Cardiac muscle cell (in vitro differentiated cells and primary cell): Measurements from ENCODE around the gene CASTOR2. TPM values are rescaled to one million over a fixed set of nuclear protein-coding genes. Genes with fewer than 3 reads are reported as not detected.

ENCODE experiments used
- DNase-seq, 2 donors: peaks; one replicate each; pipeline versions ENCODE4 v3.0.0 to v3.0.0-alpha.2; 2010 to 2017; ENCODE audit warnings: low read depth in 1 of 2, low spot score in 1 of 2
- H3K27ac ChIP-seq: fragments of 200-600 bp; sonication (generic); 2 replicates; pipeline ENCODE4 v1.5.1; 2016
- H3K27me3 ChIP-seq: fragments of 200-600 bp; sonication (generic); 2 replicates; pipeline ENCODE4 v1.6.0; 2016; ENCODE audit warnings: control low read depth
- H3K36me3 ChIP-seq: fragments of 200-600 bp; sonication (generic); 2 replicates; pipeline ENCODE4 v1.5.1; 2016; ENCODE audit warnings: control low read depth
- H3K4me1 ChIP-seq: fragments of 200-600 bp; sonication (generic); 2 replicates; pipeline ENCODE4 v1.8.1; 2017; ENCODE audit warnings: low read depth, mild to moderate bottlenecking, mixed run types
- H3K4me3 ChIP-seq: fragments of 200-600 bp; sonication (generic); 2 replicates; pipeline ENCODE4 v1.5.1; 2016; ENCODE audit warnings: mild to moderate bottlenecking
- H3K9me3 ChIP-seq: fragments of 200-600 bp; sonication (generic); 2 replicates; pipeline ENCODE4 v1.5.1; 2017; ENCODE audit warnings: low read depth, mild to moderate bottlenecking, control low read depth
- polyA plus RNA-seq: library from polyadenylated mRNA; unstranded; fragments of >200 nt; fragmentation: Nextera tagmentation; extraction: Ambion mirVana; gene quantifications from 2 replicates; pipeline ENCODE4 v1.2.1, GENCODE V29; 2016
- total RNA-seq: library from RNA; depleted of rRNA; stranded (reverse); fragments of >200 nt; gene quantifications from 2 replicates; pipeline ENCODE4 v1.2.3, GENCODE V29; 2016
- TF ChIP-seq, protein P1 (sequence below): IDR thresholded peaks from 2 replicates; pipeline ENCODE4 v1.5.1; 2012; ENCODE audit warnings: low read depth, mild to moderate bottlenecking, low read length

CASTOR2 gene
- total and polyA plus RNA-seq, 2 experiments from 2014 or later: 16.3 to 31.8 TPM

DNA sequence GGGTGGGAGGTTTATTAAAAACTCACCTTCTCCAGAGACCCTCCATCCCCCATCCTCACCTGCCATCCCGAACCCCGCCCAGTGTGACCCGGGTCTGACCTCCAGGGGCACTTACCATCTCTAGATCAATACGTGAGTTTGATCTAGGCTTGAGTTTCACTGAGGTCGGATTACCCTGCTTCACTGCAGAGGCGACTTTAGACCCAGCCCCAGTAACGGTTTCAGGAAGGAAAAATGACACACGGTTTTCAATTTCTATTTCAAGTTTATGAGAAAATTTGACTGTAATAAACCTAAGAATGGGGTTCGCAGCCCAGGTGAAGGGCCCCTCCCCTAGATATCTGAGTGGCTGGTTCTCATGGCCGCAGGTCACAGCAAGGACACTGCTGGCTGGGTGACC lies 76.0 kb downstream of the CASTOR2 start:
- H3K4me3 ChIP-seq: no peak overlapping the region
- TF ChIP-seq, protein P1, sequence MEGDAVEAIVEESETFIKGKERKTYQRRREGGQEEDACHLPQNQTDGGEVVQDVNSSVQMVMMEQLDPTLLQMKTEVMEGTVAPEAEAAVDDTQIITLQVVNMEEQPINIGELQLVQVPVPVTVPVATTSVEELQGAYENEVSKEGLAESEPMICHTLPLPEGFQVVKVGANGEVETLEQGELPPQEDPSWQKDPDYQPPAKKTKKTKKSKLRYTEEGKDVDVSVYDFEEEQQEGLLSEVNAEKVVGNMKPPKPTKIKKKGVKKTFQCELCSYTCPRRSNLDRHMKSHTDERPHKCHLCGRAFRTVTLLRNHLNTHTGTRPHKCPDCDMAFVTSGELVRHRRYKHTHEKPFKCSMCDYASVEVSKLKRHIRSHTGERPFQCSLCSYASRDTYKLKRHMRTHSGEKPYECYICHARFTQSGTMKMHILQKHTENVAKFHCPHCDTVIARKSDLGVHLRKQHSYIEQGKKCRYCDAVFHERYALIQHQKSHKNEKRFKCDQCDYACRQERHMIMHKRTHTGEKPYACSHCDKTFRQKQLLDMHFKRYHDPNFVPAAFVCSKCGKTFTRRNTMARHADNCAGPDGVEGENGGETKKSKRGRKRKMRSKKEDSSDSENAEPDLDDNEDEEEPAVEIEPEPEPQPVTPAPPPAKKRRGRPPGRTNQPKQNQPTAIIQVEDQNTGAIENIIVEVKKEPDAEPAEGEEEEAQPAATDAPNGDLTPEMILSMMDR: no peak
- DNase-seq: no peak
- no peaks in the 10 kb centered on the region for H3K36me3 ChIP-seq
- no peak overlapping the region for H3K27ac ChIP-seq
- H3K9me3 ChIP-seq: no peaks in the 10 kb centered on the region
- no peaks in the 10 kb centered on the region for H3K27me3 ChIP-seq
- H3K4me1 ChIP-seq: no peaks in the 10 kb centered on the region

DNA sequence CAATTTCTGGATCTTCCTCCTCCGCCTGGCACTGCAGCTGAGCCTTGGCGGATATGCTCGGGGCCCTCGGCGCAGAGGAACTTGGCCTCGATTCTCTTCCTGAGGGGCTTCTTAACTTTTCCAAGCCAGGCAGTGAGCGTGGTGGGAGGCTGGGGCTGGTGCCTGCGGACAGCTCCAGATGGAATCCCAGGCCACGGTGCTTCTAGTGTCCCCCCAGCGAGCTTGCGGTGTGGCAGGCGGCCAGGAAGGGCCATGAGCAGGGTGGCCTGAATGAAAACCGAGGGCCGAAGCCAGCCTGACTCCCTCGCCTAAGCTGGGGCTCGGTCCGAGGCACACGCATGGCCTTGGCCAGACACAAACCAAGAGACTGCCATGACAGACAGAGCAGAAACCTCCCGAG lies 77.8 kb downstream of the CASTOR2 start:
- H3K36me3 ChIP-seq: no peaks in the 10 kb centered on the region
- no peaks in the 10 kb centered on the region for H3K27me3 ChIP-seq
- no peak overlapping the region for H3K27ac ChIP-seq
- DNase-seq: no peak
- H3K4me3 ChIP-seq: no peak overlapping the region
- no peaks in the 10 kb centered on the region for H3K9me3 ChIP-seq
- TF ChIP-seq, protein P1: no peak
- no peaks in the 10 kb centered on the region for H3K4me1 ChIP-seq

DNA sequence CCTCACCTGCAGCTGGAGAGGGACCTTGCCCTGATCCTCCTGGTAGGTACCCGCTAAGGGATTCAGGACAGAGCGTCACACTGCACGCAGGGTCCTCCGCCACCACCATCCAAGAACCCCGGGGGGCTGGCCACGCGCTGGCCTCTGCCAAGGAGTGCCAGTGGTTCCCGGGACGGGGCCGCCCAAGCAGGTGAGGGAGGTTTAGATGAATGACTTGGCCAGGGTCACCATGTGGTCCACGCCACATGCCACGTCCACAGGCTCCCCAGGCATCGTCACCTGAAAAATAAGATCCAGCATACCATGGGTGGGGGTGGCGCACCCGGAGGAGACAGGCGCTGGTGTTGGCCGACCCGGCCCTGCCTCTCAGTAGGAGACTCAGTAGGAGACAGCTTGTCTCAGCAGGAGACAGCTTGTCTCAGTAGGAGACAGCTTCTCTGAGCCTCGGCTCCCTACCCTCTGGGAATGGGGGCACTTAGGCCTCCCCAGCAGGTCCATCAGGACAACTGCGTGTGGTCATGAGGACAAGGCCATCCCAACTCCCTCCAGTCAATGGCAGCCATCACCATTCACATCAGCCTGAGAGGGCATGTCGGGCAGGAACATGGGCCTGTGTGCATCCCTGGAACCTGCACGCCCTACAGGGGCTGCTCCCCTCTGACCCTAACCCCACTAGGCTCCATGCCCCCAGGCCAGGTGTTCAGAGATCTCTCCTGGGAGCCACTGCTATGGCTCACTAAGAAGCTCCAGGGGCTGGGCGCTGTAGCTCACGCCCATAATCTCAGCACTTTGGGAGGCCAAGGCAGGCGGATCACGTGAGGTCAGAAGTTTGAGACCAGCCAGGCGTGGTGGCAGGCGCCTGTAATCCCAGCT lies 78.6 kb downstream of the CASTOR2 start:
- no peaks in the 10 kb centered on the region for H3K9me3 ChIP-seq
- no peak for DNase-seq
- H3K27me3 ChIP-seq: no peaks in the 10 kb centered on the region
- H3K4me1 ChIP-seq: no peaks in the 10 kb centered on the region
- H3K27ac ChIP-seq: no peak overlapping the region
- H3K36me3 ChIP-seq: no peaks in the 10 kb centered on the region
- TF ChIP-seq, protein P1: no peak
- H3K4me3 ChIP-seq: no peak overlapping the region

DNA sequence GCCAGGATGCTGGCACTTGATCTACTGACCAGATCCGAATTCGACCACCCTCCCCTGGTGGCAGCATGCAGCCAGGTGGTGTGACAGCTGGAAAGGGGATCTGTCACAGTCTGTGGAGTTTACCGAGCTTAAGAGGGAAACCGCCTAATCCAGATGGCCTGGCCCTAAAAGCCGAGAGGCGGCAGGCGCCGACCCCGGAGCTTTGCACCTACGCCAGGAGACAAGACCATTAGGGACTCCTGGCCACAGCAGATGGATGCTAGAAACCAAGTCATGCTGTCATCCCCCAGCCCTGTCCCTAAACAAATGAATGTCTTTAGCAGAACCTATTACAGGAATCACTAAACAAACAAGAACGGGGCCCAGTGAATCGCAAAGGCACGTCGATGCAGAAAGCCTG lies 81.4 kb downstream of the CASTOR2 start:
- H3K27ac ChIP-seq: no peak overlapping the region
- DNase-seq: no peak
- H3K4me3 ChIP-seq: no peak overlapping the region
- no peaks in the 10 kb centered on the region for H3K27me3 ChIP-seq
- no peaks in the 10 kb centered on the region for H3K9me3 ChIP-seq
- TF ChIP-seq, protein P1: no peak
- peaks cover 8% of the 10 kb centered on the region for H3K36me3 ChIP-seq
- no peaks in the 10 kb centered on the region for H3K4me1 ChIP-seq

DNA sequence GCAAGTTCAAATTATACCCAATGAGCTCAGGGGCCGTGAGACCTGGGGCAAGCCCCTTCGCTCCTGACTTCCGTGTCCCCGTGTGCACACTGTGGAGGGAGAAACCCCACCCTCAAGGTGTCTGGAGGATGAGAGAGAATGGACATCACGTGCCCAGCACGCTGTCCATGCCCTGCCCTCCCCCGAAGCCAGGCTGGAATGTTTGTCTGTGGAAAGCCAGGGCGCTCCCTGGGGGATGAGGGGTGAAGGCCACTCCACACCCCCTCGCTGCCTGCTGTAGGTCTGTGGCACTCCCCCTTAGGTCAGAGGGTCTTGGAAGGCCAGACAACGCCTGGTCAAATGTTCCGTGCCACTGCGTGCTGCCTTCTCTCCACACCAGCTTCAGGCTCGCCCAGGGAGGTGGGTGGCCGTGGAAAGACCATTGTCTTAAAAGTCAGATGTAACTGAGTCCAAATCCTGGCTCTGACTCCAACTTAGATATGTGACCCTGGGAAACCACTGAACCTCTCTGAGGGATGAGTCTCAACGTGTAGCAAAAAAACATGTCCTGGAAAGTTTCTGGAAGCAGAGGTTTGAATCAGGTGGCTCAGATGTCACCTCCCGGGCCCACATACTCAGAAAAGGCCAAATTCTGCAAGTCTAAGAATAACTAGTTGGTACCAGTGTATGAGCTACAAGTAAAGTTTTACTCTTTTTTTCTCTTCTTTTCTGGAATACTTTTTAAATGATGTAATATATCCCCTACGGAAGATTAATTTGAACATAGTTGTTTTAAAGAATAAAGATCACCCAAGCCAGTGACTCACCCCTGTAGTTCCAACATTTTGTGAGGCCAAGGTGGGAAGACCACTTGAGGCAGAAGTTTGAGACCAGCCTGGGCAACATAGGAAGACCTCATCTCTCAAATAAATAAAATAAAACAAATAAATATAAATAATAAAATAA lies 84.2 kb downstream of the CASTOR2 start:
- H3K9me3 ChIP-seq: no peaks in the 10 kb centered on the region
- peaks cover 16% of the 10 kb centered on the region for H3K36me3 ChIP-seq
- no peak overlapping the region for H3K4me3 ChIP-seq
- no peaks in the 10 kb centered on the region for H3K27me3 ChIP-seq
- no peak overlapping the region for H3K27ac ChIP-seq
- DNase-seq: no peak
- no peaks in the 10 kb centered on the region for H3K4me1 ChIP-seq
- TF ChIP-seq, protein P1: no peak
